Heart left ventricle (tissue), 13 donors: ENCODE measurements around the gene FAM32A.

Experiments used
- POLR2A ChIP-seq, 2 donors: fragments of 450-650 bp; IDR thresholded peaks; one replicate each; pipeline ENCODE4 v1.6.1; 2017; ENCODE audit warnings: antibody characterized with exemption in 2 of 2, mild to moderate bottlenecking in 2 of 2, moderate library complexity in 2 of 2
- TF ChIP-seq, protein P1 (sequence below), 12 donors: fragments of 200-600 bp; sonication (generic) in 4 of 12; IDR thresholded peaks; one replicate each; pipeline versions ENCODE4 v1.5.0 to v1.8.0; 2018 to 2022; ENCODE audit warnings: antibody characterized with exemption in 12 of 12, mild to moderate bottlenecking in 5 of 12
- donor health status: ischemic (EF 13 %, LVEDD 7.1; RV severe dilation, severe dysfunction).
- donor health status: DM: no; HTN: yes; CAD: no.
- donor health status: DM: no; HTN: no; CAD: no.
- donor health status: ischemic (EF 25% LVEDD 6.9; RV normal size, moderate dysfunction).
- donor health status: ischemic (EF 25% LVEDD 5.7; RV mildly dilated, moderate dysfunction).
- donor health status: ischemic (EF 35%, LVEDD 5.7; RV mildly dilated, moderate dysfunction).
- donor health status: nonischemic (EF 11% LVEDD 7.7; RV severe dilation, severe dysfunction).
- donor health status: DM: yes; HTN: yes; CAD: no.
- donor health status: PGD.
- donor health status: ischemic (EF 29% LVEDD 5.4; RV normal size, mild dysfunction).
- donor health status: nonischemic (EF 23%, LVEDD 6.1; RV moderate dilation, normal function).

DNA sequence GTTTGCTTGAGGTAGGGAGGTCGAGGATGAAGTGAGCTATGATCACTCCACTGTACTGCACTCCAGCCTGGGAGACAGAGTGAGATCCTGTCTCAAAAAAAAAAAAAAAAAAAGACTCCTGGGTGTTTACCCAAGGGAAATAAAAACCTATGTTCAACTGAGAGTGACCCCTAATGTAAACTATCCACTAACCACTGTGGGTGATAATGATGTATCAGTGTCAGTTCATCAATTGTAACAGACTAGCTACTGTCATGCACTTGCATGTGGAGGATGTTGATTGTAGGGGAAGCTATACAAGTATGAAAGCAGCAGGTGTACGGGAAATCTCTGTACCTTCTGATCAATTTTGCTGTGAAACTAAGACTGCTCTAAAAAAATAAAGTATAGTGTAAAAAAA, 9.3 kb upstream of the FAM32A start:
- TF ChIP-seq, protein P1, sequence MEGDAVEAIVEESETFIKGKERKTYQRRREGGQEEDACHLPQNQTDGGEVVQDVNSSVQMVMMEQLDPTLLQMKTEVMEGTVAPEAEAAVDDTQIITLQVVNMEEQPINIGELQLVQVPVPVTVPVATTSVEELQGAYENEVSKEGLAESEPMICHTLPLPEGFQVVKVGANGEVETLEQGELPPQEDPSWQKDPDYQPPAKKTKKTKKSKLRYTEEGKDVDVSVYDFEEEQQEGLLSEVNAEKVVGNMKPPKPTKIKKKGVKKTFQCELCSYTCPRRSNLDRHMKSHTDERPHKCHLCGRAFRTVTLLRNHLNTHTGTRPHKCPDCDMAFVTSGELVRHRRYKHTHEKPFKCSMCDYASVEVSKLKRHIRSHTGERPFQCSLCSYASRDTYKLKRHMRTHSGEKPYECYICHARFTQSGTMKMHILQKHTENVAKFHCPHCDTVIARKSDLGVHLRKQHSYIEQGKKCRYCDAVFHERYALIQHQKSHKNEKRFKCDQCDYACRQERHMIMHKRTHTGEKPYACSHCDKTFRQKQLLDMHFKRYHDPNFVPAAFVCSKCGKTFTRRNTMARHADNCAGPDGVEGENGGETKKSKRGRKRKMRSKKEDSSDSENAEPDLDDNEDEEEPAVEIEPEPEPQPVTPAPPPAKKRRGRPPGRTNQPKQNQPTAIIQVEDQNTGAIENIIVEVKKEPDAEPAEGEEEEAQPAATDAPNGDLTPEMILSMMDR (IDR thresholded peaks at IDR 0.05), result no peak
- no peak for TF ChIP-seq POLR2A (IDR thresholded peaks at IDR 0.05)
